Keratinocyte (primary cell): ENCODE data around the gene TRAF3.

Source experiments
- EZH2 ChIP-seq: IDR thresholded peaks from one replicate; pipeline ENCODE4 v1.6.1; 2012; ENCODE audit warnings: inconsistent platforms, mild to moderate bottlenecking, low read length, moderate library complexity
- TF ChIP-seq, protein P1 (sequence below), 3 experiments: IDR thresholded peaks in 1 of 3; conservative IDR thresholded peaks in 1 of 3; optimal IDR thresholded peaks in 1 of 3; 2 replicates in 2 of 3; 3 replicates in 1 of 3; pipeline versions ENCODE3 to v1.5.1; 2011; ENCODE audit warnings: low read length in 3 of 3, mild to moderate bottlenecking in 3 of 3, moderate library complexity in 2 of 3, control low read depth in 1 of 3, inconsistent platforms in 1 of 3; ENCODE audit not compliant: insufficient read depth in 2 of 3; ENCODE audit errors: extremely low read depth in 1 of 3

GRCh38 chr14:102951799-102952198 is 174.6 kb downstream of the TRAF3 start:
- TF ChIP-seq, protein P1, sequence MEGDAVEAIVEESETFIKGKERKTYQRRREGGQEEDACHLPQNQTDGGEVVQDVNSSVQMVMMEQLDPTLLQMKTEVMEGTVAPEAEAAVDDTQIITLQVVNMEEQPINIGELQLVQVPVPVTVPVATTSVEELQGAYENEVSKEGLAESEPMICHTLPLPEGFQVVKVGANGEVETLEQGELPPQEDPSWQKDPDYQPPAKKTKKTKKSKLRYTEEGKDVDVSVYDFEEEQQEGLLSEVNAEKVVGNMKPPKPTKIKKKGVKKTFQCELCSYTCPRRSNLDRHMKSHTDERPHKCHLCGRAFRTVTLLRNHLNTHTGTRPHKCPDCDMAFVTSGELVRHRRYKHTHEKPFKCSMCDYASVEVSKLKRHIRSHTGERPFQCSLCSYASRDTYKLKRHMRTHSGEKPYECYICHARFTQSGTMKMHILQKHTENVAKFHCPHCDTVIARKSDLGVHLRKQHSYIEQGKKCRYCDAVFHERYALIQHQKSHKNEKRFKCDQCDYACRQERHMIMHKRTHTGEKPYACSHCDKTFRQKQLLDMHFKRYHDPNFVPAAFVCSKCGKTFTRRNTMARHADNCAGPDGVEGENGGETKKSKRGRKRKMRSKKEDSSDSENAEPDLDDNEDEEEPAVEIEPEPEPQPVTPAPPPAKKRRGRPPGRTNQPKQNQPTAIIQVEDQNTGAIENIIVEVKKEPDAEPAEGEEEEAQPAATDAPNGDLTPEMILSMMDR (optimal IDR thresholded peaks at IDR 0.05 in 1 of 3, IDR thresholded peaks at IDR 0.05 in 1 of 3, conservative IDR thresholded peaks at IDR 0.05 in 1 of 3; ENCODE audit: extremely low read depth in 1 of 3, insufficient read depth in 2 of 3, low read length in 3 of 3), result no peak
- no peak for TF ChIP-seq EZH2
